Renal cortical epithelial cell (primary cell): Measurements from ENCODE around the gene COL4A1. TPM values are rescaled to one million over a fixed set of nuclear protein-coding genes. Genes with fewer than 3 reads are reported as not detected.

Experiments
- DNase-seq: peaks from one replicate; pipeline ENCODE4 v3.0.0-alpha.2; 2011; ENCODE audit warnings: low read depth
- total RNA-seq: library from RNA; depleted of rRNA; stranded (reverse); fragments of >200 nt; gene quantifications from 2 replicates; pipeline ENCODE4 v1.2.3, GENCODE V29; 2014

The COL4A1 gene
- total RNA-seq, 1 donor from 2014 or later = 1,793 TPM

DNA sequence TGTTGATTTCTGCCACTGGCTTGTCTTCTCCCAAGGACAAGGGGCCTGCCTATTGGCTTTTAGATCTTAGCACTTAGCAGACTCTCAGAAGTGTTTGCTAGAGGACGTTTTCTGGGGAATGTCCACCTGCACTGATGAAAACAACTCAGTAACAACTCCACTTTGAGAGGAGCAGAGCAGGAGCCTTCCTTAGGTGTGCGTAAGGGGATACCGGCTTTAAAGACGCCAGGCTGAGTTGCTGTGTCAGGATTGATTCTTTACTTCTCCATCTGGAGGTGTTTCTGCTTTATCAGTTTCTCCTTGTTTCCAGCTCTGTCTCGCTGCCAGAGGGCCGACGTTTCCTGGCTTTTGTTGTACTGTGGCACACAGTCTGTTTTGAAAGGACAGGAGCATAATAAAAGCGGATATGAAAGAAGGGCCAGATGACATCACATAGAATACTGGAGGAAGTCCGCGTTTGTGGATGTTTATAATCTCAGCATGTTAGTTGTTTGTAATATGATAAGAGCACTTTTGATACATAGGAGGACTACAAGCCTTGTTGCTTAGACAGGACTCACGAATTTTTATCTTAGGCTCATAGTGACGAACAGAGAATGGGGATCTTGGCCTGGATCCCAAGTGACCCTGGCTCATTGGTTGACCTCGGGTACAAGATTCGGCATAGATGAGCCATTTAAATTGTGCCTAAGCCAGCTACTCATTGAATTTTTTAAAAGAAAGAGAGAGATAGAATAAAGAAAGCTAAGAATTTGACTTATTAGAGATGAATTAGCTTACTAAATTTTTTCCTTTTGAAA is 34.7 kb upstream of the COL4A1 start:
- no peak for DNase-seq

DNA sequence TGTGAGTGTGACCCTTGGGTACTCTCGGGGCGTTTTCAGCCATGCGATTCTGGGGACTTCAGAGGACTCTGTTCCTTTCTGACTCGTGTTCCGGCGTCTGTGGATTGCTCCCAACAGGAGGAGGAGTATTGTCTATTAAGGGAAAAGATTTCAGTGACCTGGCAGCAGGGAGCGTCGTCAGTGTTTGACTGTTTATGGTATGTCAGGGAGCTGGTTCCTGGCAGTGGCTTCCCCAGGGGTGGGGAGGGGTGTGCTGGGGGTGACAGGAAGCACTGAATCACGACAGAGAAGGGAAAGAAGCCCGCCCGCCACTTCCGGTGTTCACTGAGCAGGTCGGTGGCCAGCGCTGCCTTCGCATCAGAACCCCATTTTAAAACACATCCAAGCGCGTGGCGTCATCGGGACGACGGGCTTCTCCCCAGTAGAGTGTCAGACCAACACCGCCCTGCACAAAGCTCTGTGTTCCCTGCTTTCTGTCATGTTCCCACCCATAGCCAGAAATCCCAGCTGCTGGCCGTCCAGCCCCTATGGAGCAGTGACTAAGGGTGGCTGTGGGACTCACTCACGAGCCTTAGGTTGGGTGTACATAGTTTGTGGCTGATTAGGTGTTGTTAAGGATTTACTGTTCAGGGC is 34.0 kb upstream of the COL4A1 start:
- peak; percentile 65 for DNase-seq

DNA sequence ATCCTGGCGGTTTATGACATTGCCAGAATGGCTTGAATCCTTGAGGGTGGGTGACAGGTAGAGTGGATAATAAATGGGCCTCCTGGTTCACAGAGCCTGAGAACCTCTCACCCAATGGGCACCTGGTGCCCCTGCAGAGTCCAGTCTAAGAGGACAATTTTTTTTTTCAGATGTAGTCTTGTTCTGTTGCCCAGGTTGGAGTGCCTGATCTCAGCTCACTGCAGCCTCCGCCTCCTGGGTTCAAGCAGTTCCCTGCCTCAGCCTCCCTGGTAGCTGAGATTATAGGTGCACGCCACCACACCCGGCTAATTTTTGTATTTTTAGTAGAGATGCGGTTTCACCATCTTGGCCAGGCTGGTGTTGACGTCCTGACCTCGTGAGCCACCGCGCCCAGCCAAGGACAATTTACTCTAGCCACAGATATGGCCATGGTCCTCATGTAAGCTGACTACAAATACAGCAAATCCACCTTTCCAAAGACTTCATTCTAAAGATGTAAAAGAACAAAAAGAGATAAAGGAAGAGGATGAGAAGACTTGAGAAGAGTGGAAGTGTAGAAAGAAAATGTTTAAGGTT is 33.1 kb upstream of the COL4A1 start:
- no peak for DNase-seq

DNA sequence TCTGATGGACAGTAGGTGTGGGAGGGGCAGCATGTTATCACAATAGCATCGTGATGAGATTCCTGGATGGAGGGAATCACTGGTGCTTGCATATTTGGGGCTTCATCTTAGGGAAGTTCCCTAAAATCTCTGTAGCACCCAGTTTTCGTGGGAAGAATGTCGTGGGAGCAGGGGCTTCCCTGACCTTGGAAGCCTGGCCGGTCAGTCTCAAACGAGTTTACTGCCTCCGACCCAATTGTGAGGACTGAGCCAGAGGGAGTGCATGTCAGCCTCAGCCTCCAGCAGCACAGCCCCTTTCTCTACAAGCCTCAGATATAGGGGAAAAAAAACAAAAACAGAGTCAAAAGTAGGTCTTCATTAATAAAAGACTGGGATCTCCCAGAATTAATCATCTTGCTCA is 32.3 kb upstream of the COL4A1 start:
- no peak for DNase-seq

DNA sequence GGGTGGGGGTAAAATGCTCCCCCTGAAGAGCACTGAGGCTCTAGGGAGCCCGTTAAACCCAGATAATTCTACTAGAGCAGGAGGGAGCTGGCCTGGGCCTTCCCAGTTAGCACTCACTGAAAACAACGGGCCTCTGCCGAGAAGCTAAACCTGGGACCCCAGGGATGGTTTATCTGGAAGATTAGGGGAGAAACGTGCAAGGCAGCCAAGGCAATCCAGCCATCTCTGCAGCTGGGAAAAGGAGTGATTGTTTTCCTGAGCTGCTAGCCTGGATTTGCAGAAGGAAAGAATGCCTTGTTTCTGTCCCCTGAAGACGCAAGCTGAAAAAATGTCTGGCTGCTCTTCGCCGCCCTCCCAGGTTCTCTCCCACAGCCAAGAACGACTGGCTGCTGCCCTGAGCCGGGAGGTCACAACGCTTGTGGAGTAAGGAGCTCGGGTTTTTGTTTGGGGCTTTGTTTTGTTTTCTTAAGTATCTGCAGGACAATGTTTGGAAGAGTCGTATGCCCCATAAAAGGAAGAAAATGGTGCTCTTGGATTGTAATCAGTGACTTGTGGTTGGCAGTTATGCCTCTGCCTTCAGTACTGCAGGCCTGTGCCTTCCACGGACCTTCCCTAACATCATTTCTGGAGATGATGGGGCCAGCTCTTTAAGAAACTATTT is 31.6 kb upstream of the COL4A1 start:
- DNase-seq = no peak

DNA sequence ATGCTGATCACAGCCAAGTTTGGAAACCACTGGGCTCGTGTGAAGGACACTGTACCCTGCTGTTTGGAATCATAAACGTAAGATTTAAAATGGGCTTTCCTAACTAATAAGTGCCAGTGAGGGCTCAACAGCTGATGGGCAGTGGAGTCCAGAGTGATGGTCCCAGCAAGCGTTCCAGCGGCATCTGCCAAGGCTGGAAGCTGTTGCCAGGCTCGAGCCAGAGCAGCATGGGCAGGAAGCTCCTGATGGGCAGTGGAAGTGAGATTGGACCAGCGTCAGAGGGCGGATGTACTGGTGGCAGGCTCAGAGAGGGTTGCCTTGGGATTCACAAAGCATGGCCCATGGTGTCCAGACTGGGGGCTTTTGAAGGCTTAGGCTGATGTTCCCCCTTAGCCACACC is 30.3 kb upstream of the COL4A1 start:
- no peak for DNase-seq

DNA sequence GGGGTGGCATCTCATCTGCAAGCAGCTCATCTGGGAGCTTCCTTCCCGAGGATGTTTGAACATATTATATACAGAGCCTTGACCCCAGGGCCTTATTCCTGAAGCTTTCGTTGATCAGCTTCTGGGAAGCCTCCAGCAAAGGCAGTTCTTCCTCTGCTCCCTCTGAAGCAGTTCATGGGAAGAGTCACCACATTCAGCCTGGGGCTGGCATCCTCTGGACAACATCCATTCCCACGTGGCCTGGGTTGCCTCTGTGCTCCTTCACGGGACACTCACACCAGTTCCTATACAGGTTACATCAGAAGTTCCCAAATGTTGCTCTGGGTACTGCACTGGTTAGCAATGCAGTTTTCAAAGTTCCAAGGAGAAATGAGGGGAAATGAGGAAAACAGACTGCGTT is 29.7 kb upstream of the COL4A1 start:
- no peak for DNase-seq

DNA sequence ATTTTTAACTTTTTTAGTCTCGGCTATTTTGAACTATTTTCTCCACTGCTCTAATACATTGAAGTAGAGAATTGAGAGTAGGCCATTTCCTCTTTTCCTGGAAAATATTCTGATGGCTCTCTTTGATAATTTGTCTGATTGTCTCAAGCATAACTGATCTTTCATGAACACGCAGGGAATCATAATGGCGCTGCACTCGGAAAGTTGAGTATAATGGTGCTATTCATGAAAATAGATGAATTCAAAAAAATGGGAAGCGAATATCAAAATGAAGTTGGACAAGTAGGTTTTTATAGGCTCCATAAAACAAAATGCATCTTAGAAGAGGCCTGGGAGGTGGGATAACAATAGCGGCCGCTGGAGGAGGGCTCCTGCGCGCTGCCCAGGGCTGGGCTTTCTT is 29.2 kb upstream of the COL4A1 start:
- DNase-seq = no peak

DNA sequence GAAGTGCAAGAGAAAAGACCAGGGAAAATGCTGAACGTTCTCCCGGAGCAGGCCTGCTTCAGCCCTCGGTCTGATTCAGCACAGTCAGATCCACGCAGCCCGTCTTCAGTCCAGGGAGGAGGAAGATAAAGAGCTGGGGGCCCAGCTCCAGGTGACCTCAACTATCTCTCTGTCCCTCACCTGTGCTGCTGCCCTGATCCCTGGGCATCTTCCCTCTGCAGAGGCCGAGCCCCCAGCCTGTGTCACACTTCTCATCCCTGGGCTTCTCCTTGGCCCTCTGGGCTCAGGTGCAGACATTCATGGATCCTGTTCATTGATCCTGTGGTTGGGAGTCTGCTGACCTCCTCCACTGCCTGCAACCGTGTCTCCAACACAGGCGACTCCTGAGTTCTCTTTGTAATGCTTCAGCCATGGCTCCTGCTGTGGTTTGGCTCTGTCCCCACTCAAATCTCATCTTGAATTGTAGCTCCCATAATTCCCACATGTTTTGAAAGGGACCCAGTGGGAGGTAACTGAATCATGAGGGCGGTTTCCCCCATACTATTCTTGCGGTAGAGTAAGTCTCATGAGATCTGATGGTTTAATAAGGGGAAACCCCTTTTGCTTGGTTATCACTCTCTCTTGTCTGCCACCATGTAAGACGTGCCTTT is 28.0 kb upstream of the COL4A1 start:
- DNase-seq = no peak

DNA sequence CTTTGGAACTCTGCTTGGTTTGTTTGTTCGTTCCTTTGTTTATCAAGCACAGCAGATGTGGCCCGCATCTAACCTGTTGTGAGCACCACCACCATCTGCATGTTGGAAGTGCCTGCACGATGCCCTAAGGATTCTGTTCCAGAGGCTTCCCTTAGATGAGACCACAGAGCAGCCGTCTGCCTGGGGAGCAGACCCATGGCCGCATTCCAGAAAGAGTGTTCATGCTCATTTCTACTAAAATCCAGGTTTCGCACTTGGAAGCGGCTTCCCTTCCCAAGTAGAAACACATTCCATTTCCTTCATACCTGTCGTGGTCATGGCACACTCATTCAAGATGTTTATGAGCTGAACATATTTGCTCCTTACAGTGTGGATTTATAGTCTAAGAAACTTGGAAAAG is 27.3 kb upstream of the COL4A1 start:
- no peak for DNase-seq

DNA sequence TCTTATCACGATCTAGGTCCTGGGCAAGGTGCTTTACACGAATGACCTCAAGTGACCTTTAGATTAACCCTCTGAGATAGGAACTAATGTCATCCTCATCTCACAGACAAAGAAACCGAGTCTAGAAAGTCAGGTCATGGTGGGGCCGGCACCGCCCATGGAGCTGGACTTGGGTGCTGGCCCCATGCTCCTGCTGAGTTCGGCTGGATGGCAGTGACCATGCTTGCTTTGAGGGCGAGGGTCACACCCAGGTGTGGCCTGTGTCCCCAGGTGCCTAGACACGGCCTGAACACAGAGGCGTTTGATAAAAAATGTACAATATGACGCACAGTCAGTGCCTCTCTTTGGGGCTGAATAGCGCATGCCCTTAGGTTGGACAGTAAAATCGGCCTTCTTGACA is 26.9 kb upstream of the COL4A1 start:
- no peak for DNase-seq

DNA sequence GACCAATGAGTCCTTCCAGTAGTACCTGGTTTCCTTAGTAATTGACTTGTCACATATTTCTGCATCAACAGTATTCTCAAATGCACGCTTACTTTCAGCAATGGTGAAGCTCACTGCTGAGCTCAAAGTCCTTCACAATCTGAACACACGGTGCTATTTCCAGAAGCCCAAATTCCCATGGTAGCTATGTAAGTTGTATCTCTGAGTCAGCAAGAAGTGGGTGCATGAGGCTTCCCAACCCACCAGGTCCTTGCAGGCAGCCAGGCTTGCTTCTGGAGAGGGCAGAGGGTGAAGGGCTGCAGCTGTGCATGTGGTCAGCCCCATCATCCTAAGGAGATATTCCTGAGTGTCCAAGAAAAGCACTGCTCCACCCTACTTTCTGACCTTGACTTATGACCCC is 25.8 kb upstream of the COL4A1 start:
- no peak for DNase-seq

DNA sequence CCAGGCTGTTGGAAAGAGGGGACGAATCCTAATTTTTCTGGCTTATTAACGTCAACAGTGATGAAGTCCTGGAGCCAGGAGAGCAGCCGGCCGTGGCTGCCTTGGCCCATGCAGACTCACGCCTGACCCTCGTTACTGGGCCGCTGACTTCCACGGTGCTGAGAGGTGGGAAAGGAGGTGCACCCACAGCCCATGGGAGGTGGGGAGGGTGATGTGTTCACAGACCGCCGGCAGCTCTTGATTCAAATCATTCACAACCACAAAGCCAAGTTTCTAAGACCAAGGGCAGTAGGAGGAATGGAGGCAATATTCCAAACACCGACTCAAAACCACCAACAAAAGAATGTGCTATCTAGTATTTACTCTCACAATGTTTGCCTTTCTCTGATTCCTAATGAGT is 24.4 kb upstream of the COL4A1 start:
- peak; percentile 94 for DNase-seq

DNA sequence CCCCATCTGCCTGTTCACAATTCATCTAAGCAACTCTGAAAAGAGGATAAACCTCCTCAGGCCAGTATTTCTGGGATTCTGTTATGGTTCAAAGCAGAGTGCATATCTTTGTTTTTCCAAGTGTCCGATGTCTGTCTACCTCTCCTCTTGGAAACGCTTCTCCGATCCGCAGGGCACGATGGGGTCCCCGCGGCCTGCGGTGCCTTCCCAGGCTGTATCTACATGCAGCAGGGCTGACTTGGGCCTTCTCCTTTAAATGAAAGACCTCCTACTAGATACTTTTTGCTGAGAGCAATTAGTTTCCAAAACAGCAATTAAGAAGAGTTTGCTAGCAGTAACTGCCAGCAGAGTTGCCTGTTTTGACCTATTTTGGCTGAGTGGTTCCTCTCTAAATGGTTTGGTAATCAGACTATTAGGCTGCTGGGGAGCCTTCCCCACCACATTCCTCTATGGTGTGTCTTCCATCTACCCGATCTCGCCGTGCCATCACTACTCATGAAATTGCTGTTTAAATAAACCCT is 23.6 kb upstream of the COL4A1 start:
- peak; percentile 69 for DNase-seq

DNA sequence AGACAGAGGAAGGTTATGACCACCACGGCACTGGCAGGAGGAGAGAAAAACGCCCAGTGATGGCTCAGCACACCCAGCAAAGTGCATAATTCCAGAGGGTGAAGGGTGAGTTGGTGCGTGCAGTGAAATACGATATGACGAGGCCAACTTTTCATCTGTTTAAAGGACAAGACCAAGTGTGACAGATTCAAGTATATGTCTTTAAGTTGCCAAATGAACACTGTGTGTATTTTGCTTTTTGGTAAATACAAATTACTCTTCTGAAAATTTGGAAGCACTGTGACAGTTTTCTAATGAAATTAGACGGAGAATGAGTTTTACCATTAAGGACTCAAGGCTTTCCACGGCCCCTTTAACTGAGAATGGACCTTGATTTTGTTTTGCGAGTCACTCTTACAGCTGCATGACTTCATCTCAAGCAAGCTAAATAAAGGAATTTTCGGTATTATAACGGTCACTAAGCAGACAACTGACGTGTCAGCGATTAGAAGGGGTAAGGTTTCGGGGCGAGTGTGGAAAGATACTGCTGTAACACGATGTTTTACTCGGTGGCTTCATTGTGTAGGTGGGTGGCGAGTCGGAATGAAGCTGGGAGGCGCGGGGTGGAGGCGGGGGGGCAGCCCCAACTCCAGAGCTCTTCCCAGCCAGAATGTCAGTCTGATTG is 23.0 kb upstream of the COL4A1 start:
- peak; percentile 81 for DNase-seq

DNA sequence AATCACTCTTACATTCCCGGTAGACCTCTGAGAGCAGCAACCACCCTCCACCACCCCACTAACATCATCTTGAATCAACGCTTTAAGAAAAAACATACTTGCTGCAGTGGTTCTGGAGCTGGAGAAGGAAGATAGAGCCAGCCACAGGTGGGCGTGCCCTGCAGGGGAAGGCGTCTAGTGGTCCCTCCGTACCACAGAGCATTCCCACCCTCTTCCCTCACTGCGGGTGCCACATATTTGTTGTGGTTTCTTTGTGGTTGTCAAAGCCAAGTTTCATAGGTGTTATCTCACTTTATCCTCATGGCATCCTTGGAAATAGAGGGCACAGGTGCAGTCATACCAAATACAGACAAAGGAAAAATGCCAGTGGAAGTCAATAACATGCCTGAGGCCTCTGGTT is 22.3 kb upstream of the COL4A1 start:
- no peak for DNase-seq

DNA sequence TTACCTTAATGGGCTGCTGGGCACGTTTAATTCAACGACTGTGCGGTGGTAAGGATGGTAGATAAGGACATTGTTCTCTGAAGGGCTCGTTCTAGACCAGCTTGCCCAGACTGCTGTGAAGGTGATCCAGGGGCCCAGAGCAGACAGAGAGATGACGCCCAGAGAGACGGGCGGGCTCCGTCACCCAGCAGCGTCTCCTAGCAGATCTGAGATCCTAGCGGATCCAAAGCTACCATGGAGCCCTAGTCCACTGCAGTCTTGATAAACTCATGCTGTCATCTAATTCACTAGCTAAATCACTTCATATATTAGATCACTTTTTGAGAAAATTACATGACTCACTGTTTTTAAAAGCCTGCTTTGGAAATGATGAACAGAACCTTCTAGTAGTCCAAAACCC is 21.6 kb upstream of the COL4A1 start:
- DNase-seq = no peak

DNA sequence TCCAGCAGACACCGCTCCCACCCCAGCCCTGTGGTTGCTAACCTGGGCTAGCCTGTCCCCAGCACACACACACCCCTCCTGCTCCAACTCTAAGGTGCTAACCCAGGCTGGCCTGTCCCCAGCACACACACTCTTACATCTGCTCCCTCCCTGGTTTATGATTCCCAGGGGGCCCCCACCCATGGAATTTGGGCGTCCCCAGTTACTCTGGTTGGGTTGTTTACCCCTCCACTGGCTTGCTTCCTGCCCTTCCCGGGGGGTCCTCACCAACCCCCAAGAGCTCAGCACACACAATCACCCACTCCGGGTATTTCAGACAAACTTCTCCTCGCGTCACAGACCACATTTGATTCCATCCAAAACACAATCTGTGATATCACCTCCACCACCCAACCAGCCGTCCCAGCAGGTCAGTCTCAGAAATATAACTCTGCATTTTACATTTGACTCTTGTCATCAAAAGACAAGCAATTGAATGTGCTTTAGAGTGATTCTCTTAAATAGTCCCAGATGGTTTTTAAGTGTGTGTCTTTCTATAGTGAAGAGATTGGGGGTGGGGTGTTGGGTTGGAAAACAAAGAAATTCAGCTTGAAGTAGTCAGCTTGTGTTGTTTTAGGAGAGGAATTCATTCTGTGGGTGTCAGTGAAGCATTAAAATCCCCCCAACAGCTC is 20.2 kb upstream of the COL4A1 start:
- peak; percentile 71 for DNase-seq

DNA sequence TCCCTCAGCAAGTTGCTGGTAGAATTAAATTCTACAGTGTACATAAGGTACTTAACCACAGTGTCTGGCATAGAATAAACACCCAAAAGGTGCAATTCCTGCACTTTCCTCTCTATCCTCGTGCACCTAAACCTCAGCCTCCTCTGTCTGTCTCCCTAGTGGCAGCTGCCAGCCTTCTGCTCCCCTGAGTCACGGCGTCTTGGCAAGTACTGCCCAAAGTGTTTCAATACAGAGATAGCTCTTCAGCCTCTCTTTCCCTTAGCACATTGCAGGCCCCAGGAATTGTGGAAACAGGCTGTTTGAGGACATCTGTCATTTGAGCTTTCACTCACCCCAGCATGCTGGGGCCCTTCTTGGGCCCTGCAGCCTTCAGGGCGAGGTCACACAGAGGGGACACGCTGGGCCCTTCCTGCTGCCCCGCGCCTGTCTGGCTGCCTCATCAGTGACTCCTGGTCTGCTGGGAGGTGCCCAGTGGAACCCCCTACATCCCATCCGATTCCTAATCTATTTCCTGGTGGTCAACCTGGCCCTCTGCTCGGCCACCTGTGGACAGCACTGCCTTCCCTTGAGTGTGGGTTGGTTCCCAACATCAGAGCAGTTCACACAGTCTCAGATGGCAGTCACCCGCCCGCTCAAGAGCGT is 19.4 kb upstream of the COL4A1 start:
- no peak for DNase-seq

DNA sequence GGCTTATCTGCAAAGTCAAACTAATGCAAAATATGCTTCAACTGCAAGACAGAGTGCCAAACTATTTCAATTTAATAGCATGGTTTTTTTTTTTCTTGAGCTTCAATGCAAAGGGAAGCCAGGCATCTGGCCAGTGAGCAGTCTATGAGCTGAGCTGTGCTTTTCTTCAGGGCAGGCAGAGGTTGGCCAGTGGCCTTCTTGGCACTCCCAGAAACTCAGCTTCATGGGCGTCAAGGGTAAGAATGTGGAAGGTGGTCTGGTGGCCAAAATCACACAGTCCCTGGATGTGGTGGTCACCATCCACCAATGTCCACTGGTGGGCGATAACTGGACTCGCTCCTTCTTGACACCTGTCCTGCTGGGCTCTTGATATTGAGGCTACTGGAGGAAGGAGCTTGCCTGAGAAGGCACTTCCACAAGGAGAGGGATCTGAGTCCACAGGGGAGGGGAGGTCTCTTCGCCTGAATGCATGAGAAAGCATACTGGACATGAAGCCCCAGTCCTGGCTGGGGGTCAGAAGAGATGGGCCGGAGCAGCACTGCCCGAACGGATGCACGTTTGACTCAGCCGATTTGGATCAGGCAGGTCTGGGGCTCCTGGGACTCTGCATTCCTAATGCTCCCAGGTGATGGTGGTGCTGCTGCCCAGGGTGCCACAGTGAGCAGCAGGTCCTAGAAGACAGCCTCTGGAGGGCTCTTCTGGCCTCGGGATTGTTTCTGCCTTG is 17.2 kb upstream of the COL4A1 start:
- no peak for DNase-seq
